IMR-90 (cell line): ENCODE data around the gene SLFN12L. TPM values are rescaled to one million over a fixed set of nuclear protein-coding genes. Genes with fewer than 3 reads are reported as not detected.

ENCODE experiments used
- ATAC-seq: fragments of 200-7000 bp; cut with Tn5 transposase; 2 replicates; pipeline ENCODE4 v1.9.1; 2020; ENCODE audit warnings: low read depth, mild to moderate bottlenecking, moderate library complexity
- BruUV-seq: library from RNA; stranded (reverse); fragments of 400-500 nt; replicated peaks from 2 replicates; lab custom pipeline; 2021; lab: Mats Ljungman, UMichigan
- CTCF ChIA-PET: fragments of 300-600 bp; formaldehyde crosslinking; extraction: SDS; loops from one replicate; lab custom pipeline; 2021; ENCODE audit warnings: antibody characterized with exemption; lab: Yijun Ruan, JAX
- POLR2A ChIA-PET: fragments of 300-600 bp; sonication (Branson Sonifier 250); formaldehyde crosslinking; loops from one replicate; lab custom pipeline; 2022; ENCODE audit warnings: antibody characterized with exemption; ENCODE audit not compliant: unreplicated experiment; lab: Charles Lee
- DNase-seq: peaks from one replicate; pipeline ENCODE4 v3.0.0; 2013
- H2AFZ ChIP-seq: replicated peaks from 2 replicates; pipeline ENCODE3; 2013; ENCODE audit warnings: low read length, mild to moderate bottlenecking; ENCODE audit not compliant: poor library complexity
- H2AK5ac ChIP-seq: 2 replicates; pipeline ENCODE4 v1.6.1; 2013; ENCODE audit warnings: low read depth, low read length, inconsistent platforms
- H2AK9ac ChIP-seq: replicated peaks from 2 replicates; pipeline ENCODE3; 2013; ENCODE audit warnings: mild to moderate bottlenecking, low read depth, low read length, moderate library complexity; ENCODE audit not compliant: poor library complexity
- H2BK120ac ChIP-seq: 2 replicates; pipeline ENCODE4 v1.6.1; 2013; ENCODE audit warnings: low read depth, low read length, inconsistent platforms
- H2BK15ac ChIP-seq: 3 replicates; pipeline ENCODE4 v1.6.1; 2013; ENCODE audit warnings: low read depth, low read length, inconsistent platforms
- H2BK20ac ChIP-seq: 2 replicates; pipeline ENCODE4 v1.6.1; 2013; ENCODE audit warnings: low read depth, mild to moderate bottlenecking, inconsistent platforms, low read length, moderate library complexity
- H2BK5ac ChIP-seq: 2 replicates; pipeline ENCODE4 v1.6.1; 2013; ENCODE audit warnings: mild to moderate bottlenecking, low read depth, low read length, inconsistent platforms; ENCODE audit not compliant: poor library complexity, severe bottlenecking
- H3K14ac ChIP-seq: replicated peaks from 2 replicates; pipeline ENCODE4 v1.6.1; 2013; ENCODE audit warnings: low read depth, low read length, inconsistent platforms
- H3K18ac ChIP-seq: 2 replicates; pipeline ENCODE4 v1.6.1; 2013; ENCODE audit warnings: low read depth, low read length, control low read depth
- H3K23ac ChIP-seq: 2 replicates; pipeline ENCODE4 v1.6.1; 2013; ENCODE audit warnings: low read depth, low read length, inconsistent platforms
- H3K27ac ChIP-seq: 2 replicates; pipeline ENCODE4 v1.5.1; 2013; ENCODE audit warnings: mild to moderate bottlenecking, control low read depth, low read length; ENCODE audit not compliant: insufficient read depth
- H3K27me3 ChIP-seq: 2 replicates; pipeline ENCODE4 v1.6.1; 2013; ENCODE audit warnings: low read length; ENCODE audit not compliant: control insufficient read depth, insufficient read depth
- H3K36me3 ChIP-seq: 2 replicates; pipeline ENCODE4 v1.6.1; 2013; ENCODE audit warnings: low read length, mixed read lengths; ENCODE audit not compliant: control insufficient read depth, insufficient read depth
- H3K4ac ChIP-seq: 2 replicates; pipeline ENCODE4 v1.6.1; 2013; ENCODE audit warnings: low read depth, low read length, inconsistent platforms
- H3K4me1 ChIP-seq: 2 replicates; pipeline ENCODE4 v1.6.1; 2013; ENCODE audit warnings: low read length, mixed read lengths; ENCODE audit not compliant: control insufficient read depth, insufficient read depth
- H3K4me2 ChIP-seq: 2 replicates; pipeline ENCODE4 v1.6.1; 2013; ENCODE audit warnings: low read depth, mild to moderate bottlenecking, control low read depth, low read length, moderate library complexity
- H3K4me3 ChIP-seq: 2 replicates; pipeline ENCODE4 v1.5.1; 2013; ENCODE audit warnings: low read depth, mild to moderate bottlenecking, control low read depth, low read length, moderate library complexity; ENCODE audit not compliant: insufficient read depth
- H3K56ac ChIP-seq: 2 replicates; pipeline ENCODE4 v1.6.1; 2013; ENCODE audit warnings: low read length, inconsistent platforms; ENCODE audit not compliant: insufficient read depth; ENCODE audit errors: extremely low read depth
- H3K79me1 ChIP-seq, 2 experiments: 2 replicates each; pipeline ENCODE4 v1.6.1; 2013; ENCODE audit warnings: low read length in 2 of 2, inconsistent platforms in 1 of 2, low read depth in 1 of 2
- H3K9ac ChIP-seq: 2 replicates; pipeline ENCODE4 v1.6.1; 2013; ENCODE audit warnings: low read depth, low read length, control low read depth
- H3K9me1 ChIP-seq: 2 replicates; pipeline ENCODE4 v1.6.1; 2013; ENCODE audit warnings: low read length, inconsistent platforms; ENCODE audit not compliant: insufficient read depth
- H3K9me3 ChIP-seq: 2 replicates; pipeline ENCODE4 v1.6.1; 2013; ENCODE audit warnings: low read length; ENCODE audit not compliant: control insufficient read depth, insufficient read depth
- H4K20me1 ChIP-seq: 2 replicates; pipeline ENCODE4 v1.6.1; 2013; ENCODE audit warnings: low read length, inconsistent platforms; ENCODE audit not compliant: insufficient read depth
- H4K5ac ChIP-seq: 2 replicates; pipeline ENCODE4 v1.6.1; 2013; ENCODE audit warnings: mild to moderate bottlenecking, low read depth, low read length, control low read depth
- H4K8ac ChIP-seq, 2 experiments: 2 replicates each; pipeline ENCODE4 v1.6.1; 2013; ENCODE audit warnings: low read depth in 2 of 2, low read length in 2 of 2, control low read depth in 1 of 2, inconsistent platforms in 1 of 2
- H4K91ac ChIP-seq: 2 replicates; pipeline ENCODE4 v1.6.1; 2013; ENCODE audit warnings: low read depth, low read length, inconsistent platforms; ENCODE audit not compliant: insufficient read depth
- BHLHE40 ChIP-seq: fragments of 150-350 bp; IDR thresholded peaks from 2 replicates; pipeline ENCODE4 v1.6.1; 2016; ENCODE audit warnings: mild to moderate bottlenecking, low read depth, low read length
- CEBPB ChIP-seq: IDR thresholded peaks from 2 replicates; pipeline ENCODE4 v1.6.1; 2012; ENCODE audit warnings: low read depth, low read length, improper control_type of control experiment
- CHD1 ChIP-seq: IDR thresholded peaks from 2 replicates; pipeline ENCODE4 v1.6.1; 2012; ENCODE audit warnings: low read depth, low read length, improper control_type of control experiment
- CTCF ChIP-seq: conservative IDR thresholded peaks from 2 replicates; pipeline ENCODE4 v1.5.1; 2012; ENCODE audit warnings: mild to moderate bottlenecking, low read depth, low read length, improper control_type of control experiment
- FOS ChIP-seq: fragments of 150-350 bp; IDR thresholded peaks from 2 replicates; pipeline ENCODE4 v1.6.1; 2016; ENCODE audit warnings: low read depth, low read length
- MAFK ChIP-seq: IDR thresholded peaks from 2 replicates; pipeline ENCODE4 v1.6.1; 2012; ENCODE audit warnings: low read depth, low read length, improper control_type of control experiment
- MAZ ChIP-seq: IDR thresholded peaks from 2 replicates; pipeline ENCODE4 v1.6.1; 2012; ENCODE audit warnings: low read depth, mild to moderate bottlenecking, low read length, improper control_type of control experiment, moderate library complexity, borderline replicate concordance
- POLR2A ChIP-seq: IDR thresholded peaks from 2 replicates; pipeline ENCODE4 v1.6.1; 2012; ENCODE audit warnings: mild to moderate bottlenecking, low read depth, low read length
- RCOR1 ChIP-seq: IDR thresholded peaks from 2 replicates; pipeline ENCODE4 v1.6.1; 2012; ENCODE audit warnings: mild to moderate bottlenecking, low read length, improper control_type of control experiment; ENCODE audit not compliant: insufficient replicate concordance
- SMC3 ChIP-seq: fragments of 150-350 bp; IDR thresholded peaks from 2 replicates; pipeline ENCODE4 v1.6.1; 2016; ENCODE audit warnings: low read depth, mild to moderate bottlenecking, antibody characterized with exemption, low read length, moderate library complexity
- WGBS, 2 experiments: methylation state at CpG; one replicate each; pipeline versions ENCODE4 v1.1.5 to v1.1.7; 2013; ENCODE audit warnings: missing lambda C conversion rate in 2 of 2; ENCODE audit not compliant: insufficient read length in 1 of 2; ENCODE audit errors: extremely low coverage in 2 of 2; 5-methylcytosine and 5-hydroxymethylcytosine counted together
- dilution Hi-C: fragments of 300-500 bp; cut with HindIII; formaldehyde crosslinking; loops from one replicate; pipeline ENCODE4 v1.14.3; 2018; ENCODE audit warnings: low sequenced_read_pairs; ENCODE audit not compliant: unreplicated experiment
- in situ Hi-C: fragments of 300-500 bp; cut with MboI; formaldehyde crosslinking; loops from 3 replicates; pipeline ENCODE4 v1.14.3; 2019; ENCODE audit warnings: low sequenced_read_pairs, inconsistent platforms, mixed read lengths
- intact Hi-C: fragments of 100-400 bp; cut with micrococcal nuclease; formaldehyde crosslinking; loops from 2 replicates; pipeline ENCODE4 v1.10.0; 2022
- polyA plus RNA-seq, 3 experiments: library from polyadenylated mRNA; depleted of rRNA; stranded (reverse); fragments of >200 nt; gene quantifications; 2 replicates each; pipeline ENCODE4 v1.2.3, GENCODE V29; 2012; ENCODE audit warnings: low replicate concordance in 1 of 3
- total RNA-seq: library from RNA; depleted of rRNA; stranded (reverse); fragments of >200 nt; gene quantifications from 2 replicates; pipeline ENCODE4 v1.2.3, GENCODE V29; 2012
- TF ChIP-seq, protein P1 (sequence below): fragments of 150-350 bp; IDR thresholded peaks from 2 replicates; pipeline ENCODE4 v1.6.1; 2016; ENCODE audit warnings: low read depth, mild to moderate bottlenecking, low read length, moderate library complexity, borderline replicate concordance

Gene SLFN12L
- total and polyA plus RNA-seq, 2 of the 4 experiments (the other 2 are of a cell fraction), result 0.18 TPM; not detected in 1

DNA sequence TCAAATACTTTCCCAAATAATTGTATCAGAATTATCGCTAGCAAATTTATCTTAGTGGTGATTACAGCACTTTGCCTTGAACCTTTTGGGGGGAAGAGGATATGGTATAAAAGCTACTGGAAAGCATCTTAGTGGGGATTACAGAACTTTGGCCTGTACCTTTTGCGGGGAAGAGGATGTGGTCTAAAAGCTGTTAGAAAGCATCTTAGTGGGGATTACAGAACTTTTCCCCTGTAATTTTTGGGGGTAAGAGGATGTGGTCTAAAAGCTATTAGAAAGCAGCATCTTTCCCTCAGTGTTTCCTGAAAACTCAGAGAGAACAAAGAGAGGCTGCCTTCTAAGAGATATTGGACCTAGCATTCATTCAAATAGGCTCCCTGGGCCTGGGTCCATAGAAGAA is 109.2 kb downstream of the SLFN12L start:
- Histone ChIP-seq H4K5ac (no peak overlapping the region), H2AK5ac (no peak overlapping the region), H3K27ac (no peak overlapping the region), H4K91ac (no peak overlapping the region), H3K14ac (no peak overlapping the region), H4K8ac (no peak overlapping the region), H2BK5ac (no peak overlapping the region), H3K23ac (no peak overlapping the region), H4K20me1 (peaks cover 6% of the 10 kb centered on the region; the same call in 1 of the 2 replicates), H3K4me1 (peaks cover 4% of the 10 kb centered on the region; the same call in 1 of the 2 replicates), H2AK9ac (no peak overlapping the region), H3K56ac (no peak overlapping the region), H3K9ac (no peak overlapping the region), H3K4ac (no peak overlapping the region), H2BK15ac (no peak overlapping the region), H3K18ac (no peak overlapping the region), H3K36me3 (no peaks in the 10 kb centered on the region; the same call in 1 of the 2 replicates), H2BK20ac (no peak overlapping the region), H2BK120ac (no peak overlapping the region), H3K4me2 (no peak overlapping the region), H3K79me1 (peaks cover 25 to 61% of the 10 kb centered on the region in 2 experiments), H2AFZ (no peak overlapping the region), H3K27me3 (no peaks in the 10 kb centered on the region), H3K9me3 (no peaks in the 10 kb centered on the region), H3K4me3 (no peak overlapping the region), H3K9me1 (peaks cover 9% of the 10 kb centered on the region; the same call in 1 of the 2 replicates)
- dilution Hi-C loops, result no loop called here
- TF ChIP-seq POLR2A (no peak), BHLHE40 (no peak), RCOR1 (no peak), MAFK (no peak), MAZ (no peak), CTCF (no peak), FOS (no peak), CHD1 (no peak), SMC3 (no peak), CEBPB (no peak)
- TF ChIP-seq, protein P1, sequence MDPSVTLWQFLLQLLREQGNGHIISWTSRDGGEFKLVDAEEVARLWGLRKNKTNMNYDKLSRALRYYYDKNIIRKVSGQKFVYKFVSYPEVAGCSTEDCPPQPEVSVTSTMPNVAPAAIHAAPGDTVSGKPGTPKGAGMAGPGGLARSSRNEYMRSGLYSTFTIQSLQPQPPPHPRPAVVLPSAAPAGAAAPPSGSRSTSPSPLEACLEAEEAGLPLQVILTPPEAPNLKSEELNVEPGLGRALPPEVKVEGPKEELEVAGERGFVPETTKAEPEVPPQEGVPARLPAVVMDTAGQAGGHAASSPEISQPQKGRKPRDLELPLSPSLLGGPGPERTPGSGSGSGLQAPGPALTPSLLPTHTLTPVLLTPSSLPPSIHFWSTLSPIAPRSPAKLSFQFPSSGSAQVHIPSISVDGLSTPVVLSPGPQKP, result no peak
- intact Hi-C loops, result no loop called here
- no peak for DNase-seq
- ATAC-seq, result no peak
- in situ Hi-C loops, result no loop called here
- POLR2A ChIA-PET, result no interaction called here
- CTCF ChIA-PET, result no interaction called here
- no TSS peak for BruUV-seq
- WGBS, 2 experiments, result no CpG with 5 or more reads among the region's 2 CpGs
